Measurements from ENCODE around the gene OR2Z1. TPM values are rescaled to one million over a fixed set of nuclear protein-coding genes. Genes with fewer than 3 reads are reported as not detected.

The OR2Z1 gene
- total RNA-seq, 1 experiment from 2014 or later = not detected

DNA sequence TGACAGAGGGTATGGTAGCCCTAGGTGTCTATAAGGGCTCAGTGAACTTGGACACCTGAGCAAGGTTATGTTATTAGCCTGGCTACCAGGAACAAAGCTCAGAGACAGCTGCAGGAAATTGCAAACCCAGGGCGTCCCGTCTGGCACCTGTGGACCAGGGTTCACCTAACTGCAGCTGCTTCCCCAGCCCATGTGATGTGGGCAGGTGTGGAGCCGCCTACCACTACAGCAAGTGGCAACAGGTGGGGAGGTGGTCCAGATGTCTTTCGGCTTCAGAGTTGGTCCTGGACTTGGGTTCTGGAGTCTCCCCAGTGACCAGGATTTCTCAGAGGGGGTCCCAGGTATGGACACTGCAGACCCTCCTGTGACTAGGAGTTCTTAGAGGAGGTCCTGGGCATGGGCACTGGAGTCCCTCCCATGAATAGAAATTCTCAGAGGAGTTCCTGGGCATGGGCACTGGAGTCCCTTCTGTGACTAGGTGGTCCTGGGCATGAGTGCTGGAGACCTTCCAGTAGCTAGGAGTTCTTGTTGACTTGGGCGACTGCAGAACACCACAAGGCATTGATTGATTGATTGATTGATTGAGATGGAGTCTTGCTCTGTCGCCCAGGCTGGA, 48.0 kb upstream of the OR2Z1 start:
- Histone ChIP-seq H4K20me1 (ENCODE audit: insufficient read depth) (no peaks in the 10 kb centered on the region), H3K9me2 (ENCODE audit: insufficient read depth) (no peaks in the 10 kb centered on the region), H3K79me2 (ENCODE audit: insufficient read depth, low read length) (no peaks in the 10 kb centered on the region), H3K27ac (ENCODE audit: low read depth, low read length) (no peak overlapping the region), H3K4me1 (ENCODE audit: control insufficient read depth in 1 of 2, insufficient read depth in 2 of 2, low read length in 2 of 2) (no peaks in the 10 kb centered on the region), H3K27me3 (ENCODE audit: insufficient read depth, low read length) (0 out of 2 replicates have a peak, but pooled peaks cover 8% of the 10 kb centered on the region), H3K9ac (ENCODE audit: low read length) (no peak overlapping the region), H3K4me3 (replicated peaks in 1 of 2; ENCODE audit: low read depth in 1 of 2, low read length in 2 of 2) (no peak overlapping the region), H3K36me3 (ENCODE audit: control insufficient read depth in 1 of 2, insufficient read depth in 2 of 2, low read length in 2 of 2) (no peaks in the 10 kb centered on the region), H2AFZ (ENCODE audit: low read depth, low read length, poor library complexity, severe bottlenecking) (no peak overlapping the region), H3K9me3 (ENCODE audit: control insufficient read depth in 1 of 2, insufficient read depth in 1 of 2, low read depth in 1 of 2, low read length in 2 of 2) (no peaks in the 10 kb centered on the region), H3K4me2 (ENCODE audit: low read length) (no peak overlapping the region)
- ChIA-PET RAD21 (ENCODE audit: low non-redundant PET in 1 of 2, low total read pairs in 2 of 2, uncharacterized antibody in 2 of 2, unreplicated experiment in 2 of 2) (no interaction called here), POLR2A (no interaction called here), CTCF (no interaction called here)
- DNase-seq (ENCODE audit: low read depth, low spot score) = no peak
- BruUV-seq (replicated peaks) = no TSS peak
- ATAC-seq = no peak
- intact Hi-C loops (cut with micrococcal nuclease) = no loop called here
- TF ChIP-seq CEBPB (IDR thresholded peaks at IDR 0.05; ENCODE audit: low read depth) = no peak
- TF ChIP-seq POLR2A (IDR thresholded peaks at IDR 0.05; ENCODE audit: borderline replicate concordance, extremely low read depth, insufficient read depth, insufficient read length) = no peak
- no peak for TF ChIP-seq JUND (IDR thresholded peaks at IDR 0.05)

DNA sequence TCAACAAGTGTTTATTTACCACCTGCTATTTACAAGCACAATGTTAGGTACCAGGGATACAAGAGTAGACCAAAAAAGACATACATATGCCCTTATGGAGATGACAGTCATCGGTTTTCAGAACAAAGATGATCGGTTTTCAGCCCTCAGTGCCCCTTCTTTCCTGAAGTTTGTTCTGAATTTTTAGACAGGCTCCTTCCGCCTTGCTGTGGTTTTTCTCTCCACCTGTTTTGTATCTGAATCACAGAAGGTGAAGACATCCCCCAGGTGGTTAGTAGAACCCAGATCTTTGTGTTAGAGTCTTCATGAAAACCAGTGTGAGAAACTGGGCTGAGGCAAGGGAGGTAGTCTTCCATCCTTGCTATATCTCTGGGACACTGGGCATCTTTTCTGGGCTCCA, 46.4 kb upstream of the OR2Z1 start:
- Histone ChIP-seq H3K4me3 (replicated peaks in 1 of 2; ENCODE audit: low read depth in 1 of 2, low read length in 2 of 2) (no peak overlapping the region), H3K9ac (ENCODE audit: low read length) (no peak overlapping the region), H2AFZ (ENCODE audit: low read depth, low read length, poor library complexity, severe bottlenecking) (no peak overlapping the region), H3K9me2 (ENCODE audit: insufficient read depth) (no peaks in the 10 kb centered on the region), H3K27me3 (ENCODE audit: insufficient read depth, low read length) (0 out of 2 replicates have a peak, but pooled peaks cover 4% of the 10 kb centered on the region), H3K4me2 (ENCODE audit: low read length) (no peak overlapping the region), H3K27ac (ENCODE audit: low read depth, low read length) (no peak overlapping the region), H3K36me3 (ENCODE audit: control insufficient read depth in 1 of 2, insufficient read depth in 2 of 2, low read length in 2 of 2) (no peaks in the 10 kb centered on the region), H3K4me1 (ENCODE audit: control insufficient read depth in 1 of 2, insufficient read depth in 2 of 2, low read length in 2 of 2) (no peaks in the 10 kb centered on the region), H4K20me1 (ENCODE audit: insufficient read depth) (no peaks in the 10 kb centered on the region), H3K79me2 (ENCODE audit: insufficient read depth, low read length) (no peaks in the 10 kb centered on the region), H3K9me3 (ENCODE audit: control insufficient read depth in 1 of 2, insufficient read depth in 1 of 2, low read depth in 1 of 2, low read length in 2 of 2) (no peaks in the 10 kb centered on the region)
- no peak for DNase-seq (ENCODE audit: low read depth, low spot score)
- no TSS peak for BruUV-seq (replicated peaks)
- no peak for ATAC-seq
- ChIA-PET RAD21 (ENCODE audit: low non-redundant PET in 1 of 2, low total read pairs in 2 of 2, uncharacterized antibody in 2 of 2, unreplicated experiment in 2 of 2) (no interaction called here), POLR2A (no interaction called here), CTCF (no interaction called here)
- intact Hi-C loops (cut with micrococcal nuclease) = no loop called here
- no peak for TF ChIP-seq EZH2phosphoT487 (IDR thresholded peaks at IDR 0.05; ENCODE audit: borderline replicate concordance)
- TF ChIP-seq, protein P1, sequence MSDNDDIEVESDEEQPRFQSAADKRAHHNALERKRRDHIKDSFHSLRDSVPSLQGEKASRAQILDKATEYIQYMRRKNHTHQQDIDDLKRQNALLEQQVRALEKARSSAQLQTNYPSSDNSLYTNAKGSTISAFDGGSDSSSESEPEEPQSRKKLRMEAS (IDR thresholded peaks at IDR 0.05) = no peak
- TF ChIP-seq EGR1 (IDR thresholded peaks at IDR 0.05; ENCODE audit: low read depth) = no peak
- no peak for TF ChIP-seq ZNF274 (IDR thresholded peaks at IDR 0.05; ENCODE audit: low read depth, low read length)
- TF ChIP-seq RAD21 (IDR thresholded peaks at IDR 0.05; ENCODE audit: low read depth) = no peak
- TF ChIP-seq, protein P2, sequence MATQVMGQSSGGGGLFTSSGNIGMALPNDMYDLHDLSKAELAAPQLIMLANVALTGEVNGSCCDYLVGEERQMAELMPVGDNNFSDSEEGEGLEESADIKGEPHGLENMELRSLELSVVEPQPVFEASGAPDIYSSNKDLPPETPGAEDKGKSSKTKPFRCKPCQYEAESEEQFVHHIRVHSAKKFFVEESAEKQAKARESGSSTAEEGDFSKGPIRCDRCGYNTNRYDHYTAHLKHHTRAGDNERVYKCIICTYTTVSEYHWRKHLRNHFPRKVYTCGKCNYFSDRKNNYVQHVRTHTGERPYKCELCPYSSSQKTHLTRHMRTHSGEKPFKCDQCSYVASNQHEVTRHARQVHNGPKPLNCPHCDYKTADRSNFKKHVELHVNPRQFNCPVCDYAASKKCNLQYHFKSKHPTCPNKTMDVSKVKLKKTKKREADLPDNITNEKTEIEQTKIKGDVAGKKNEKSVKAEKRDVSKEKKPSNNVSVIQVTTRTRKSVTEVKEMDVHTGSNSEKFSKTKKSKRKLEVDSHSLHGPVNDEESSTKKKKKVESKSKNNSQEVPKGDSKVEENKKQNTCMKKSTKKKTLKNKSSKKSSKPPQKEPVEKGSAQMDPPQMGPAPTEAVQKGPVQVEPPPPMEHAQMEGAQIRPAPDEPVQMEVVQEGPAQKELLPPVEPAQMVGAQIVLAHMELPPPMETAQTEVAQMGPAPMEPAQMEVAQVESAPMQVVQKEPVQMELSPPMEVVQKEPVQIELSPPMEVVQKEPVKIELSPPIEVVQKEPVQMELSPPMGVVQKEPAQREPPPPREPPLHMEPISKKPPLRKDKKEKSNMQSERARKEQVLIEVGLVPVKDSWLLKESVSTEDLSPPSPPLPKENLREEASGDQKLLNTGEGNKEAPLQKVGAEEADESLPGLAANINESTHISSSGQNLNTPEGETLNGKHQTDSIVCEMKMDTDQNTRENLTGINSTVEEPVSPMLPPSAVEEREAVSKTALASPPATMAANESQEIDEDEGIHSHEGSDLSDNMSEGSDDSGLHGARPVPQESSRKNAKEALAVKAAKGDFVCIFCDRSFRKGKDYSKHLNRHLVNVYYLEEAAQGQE (IDR thresholded peaks at IDR 0.05; ENCODE audit: low read depth) = no peak
- TF ChIP-seq POLR2AphosphoS5 (IDR thresholded peaks at IDR 0.05; ENCODE audit: low read depth, low read length) = no peak
- no peak for TF ChIP-seq FOSL1 (IDR thresholded peaks at IDR 0.05; ENCODE audit: low read depth)
- TF ChIP-seq SIN3A (IDR thresholded peaks at IDR 0.05; ENCODE audit: low read depth) = no peak
- TF ChIP-seq CBX3 (IDR thresholded peaks at IDR 0.05; ENCODE audit: low read depth) = no peak
- no peak for TF ChIP-seq CEBPB (IDR thresholded peaks at IDR 0.05; ENCODE audit: low read depth)
- no peak for TF ChIP-seq SP1 (IDR thresholded peaks at IDR 0.05; ENCODE audit: low read depth)
- TF ChIP-seq, protein P3, sequence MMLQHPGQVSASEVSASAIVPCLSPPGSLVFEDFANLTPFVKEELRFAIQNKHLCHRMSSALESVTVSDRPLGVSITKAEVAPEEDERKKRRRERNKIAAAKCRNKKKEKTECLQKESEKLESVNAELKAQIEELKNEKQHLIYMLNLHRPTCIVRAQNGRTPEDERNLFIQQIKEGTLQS (IDR thresholded peaks at IDR 0.05) = no peak

Data from HCT116 (cell line).